ENCODE results near the gene TPI1. TPM values are rescaled to one million over a fixed set of nuclear protein-coding genes. Genes with fewer than 3 reads are reported as not detected.
"Not testable (repeated sequence)": the region's sequence is repeated elsewhere in the genome, so short reads cannot be mapped to it uniquely, and the experiment has no call there.

Gene TPI1
- total and polyA plus RNA-seq, 2 experiments from 2014 or later: 571 to 891 TPM

DNA sequence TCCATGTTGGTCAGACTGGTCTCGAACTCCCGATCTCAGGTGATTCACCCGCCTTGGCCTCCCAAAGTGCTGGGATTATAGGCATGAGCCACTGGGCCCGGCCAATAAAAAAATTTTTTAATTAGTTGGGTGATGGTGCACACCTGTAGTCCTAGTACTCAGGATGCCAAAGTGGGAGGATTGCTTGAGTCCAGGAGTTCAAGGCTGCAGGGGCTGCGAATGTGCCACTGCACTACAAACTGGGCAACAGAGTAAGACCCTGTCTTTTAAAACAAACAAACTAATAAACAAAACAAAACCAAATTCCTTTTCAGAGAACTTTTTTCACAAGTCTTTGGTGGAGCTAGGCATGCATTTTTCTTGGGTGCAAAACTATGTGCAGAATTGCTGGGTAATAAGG is 15.9 kb downstream of the TPI1 start:
- no peaks in the 10 kb centered on the region for H3K9me3 ChIP-seq (ENCODE audit: low read depth)
- H3K27ac ChIP-seq: no peak overlapping the region
- TF ChIP-seq EZH2phosphoT487 (IDR thresholded peaks at IDR 0.05; ENCODE audit: low read depth, severe bottlenecking, unreplicated experiment): no peak
- TF ChIP-seq EZH2 (IDR thresholded peaks at IDR 0.05; ENCODE audit: borderline replicate concordance): no peak
- TF ChIP-seq, protein P1, sequence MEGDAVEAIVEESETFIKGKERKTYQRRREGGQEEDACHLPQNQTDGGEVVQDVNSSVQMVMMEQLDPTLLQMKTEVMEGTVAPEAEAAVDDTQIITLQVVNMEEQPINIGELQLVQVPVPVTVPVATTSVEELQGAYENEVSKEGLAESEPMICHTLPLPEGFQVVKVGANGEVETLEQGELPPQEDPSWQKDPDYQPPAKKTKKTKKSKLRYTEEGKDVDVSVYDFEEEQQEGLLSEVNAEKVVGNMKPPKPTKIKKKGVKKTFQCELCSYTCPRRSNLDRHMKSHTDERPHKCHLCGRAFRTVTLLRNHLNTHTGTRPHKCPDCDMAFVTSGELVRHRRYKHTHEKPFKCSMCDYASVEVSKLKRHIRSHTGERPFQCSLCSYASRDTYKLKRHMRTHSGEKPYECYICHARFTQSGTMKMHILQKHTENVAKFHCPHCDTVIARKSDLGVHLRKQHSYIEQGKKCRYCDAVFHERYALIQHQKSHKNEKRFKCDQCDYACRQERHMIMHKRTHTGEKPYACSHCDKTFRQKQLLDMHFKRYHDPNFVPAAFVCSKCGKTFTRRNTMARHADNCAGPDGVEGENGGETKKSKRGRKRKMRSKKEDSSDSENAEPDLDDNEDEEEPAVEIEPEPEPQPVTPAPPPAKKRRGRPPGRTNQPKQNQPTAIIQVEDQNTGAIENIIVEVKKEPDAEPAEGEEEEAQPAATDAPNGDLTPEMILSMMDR (IDR thresholded peaks at IDR 0.05; ENCODE audit: poor library complexity): no peak
- H3K36me3 ChIP-seq (replicated peaks; ENCODE audit: insufficient read depth, low read depth): peaks cover 3% of the 10 kb centered on the region
- H2AFZ ChIP-seq: no peak overlapping the region
- no peaks in the 10 kb centered on the region for H3K9me2 ChIP-seq (replicated peaks; ENCODE audit: insufficient read depth)
- no peaks in the 10 kb centered on the region for H4K20me1 ChIP-seq (ENCODE audit: insufficient read depth, poor library complexity, severe bottlenecking)
- peaks cover 18% of the 10 kb centered on the region for H3K4me1 ChIP-seq (ENCODE audit: insufficient read depth)
- WGBS (ENCODE audit: low lambda C conversion rate, missing lambda C conversion rate): 98% methylated on average over 5 of the region's 5 CpGs
- no peaks in the 10 kb centered on the region for H3K79me2 ChIP-seq
- no peaks in the 10 kb centered on the region for H3K27me3 ChIP-seq
- no peak overlapping the region for H3K4me2 ChIP-seq
- DNase-seq (ENCODE audit: low spot score): no peak
- H3K4me3 ChIP-seq: no peak overlapping the region

DNA sequence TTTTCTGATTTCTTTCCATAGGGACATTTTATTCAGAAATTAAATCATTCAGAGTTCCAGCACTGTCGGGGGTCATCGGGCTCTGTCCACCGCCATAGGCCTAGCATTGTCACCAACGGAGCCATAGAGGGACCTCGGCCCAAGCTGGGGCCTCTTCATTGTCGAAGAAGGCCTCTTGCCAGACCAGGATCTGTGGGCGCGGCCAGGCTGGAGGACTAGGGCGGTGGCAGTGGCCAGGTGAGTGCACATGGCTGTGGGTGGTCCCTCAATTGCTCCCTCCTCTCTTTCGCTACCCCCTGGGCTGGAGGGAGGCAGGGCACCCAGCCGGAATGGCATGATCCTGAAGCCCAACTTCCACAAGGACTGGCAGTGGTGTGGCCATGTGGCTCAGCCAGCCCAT is 16.4 kb downstream of the TPI1 start:
- TF ChIP-seq, protein P1 (IDR thresholded peaks at IDR 0.05; ENCODE audit: poor library complexity): no peak
- TF ChIP-seq EZH2phosphoT487 (IDR thresholded peaks at IDR 0.05; ENCODE audit: low read depth, severe bottlenecking, unreplicated experiment) (no peak), EZH2 (IDR thresholded peaks at IDR 0.05; ENCODE audit: borderline replicate concordance) (no peak)

DNA sequence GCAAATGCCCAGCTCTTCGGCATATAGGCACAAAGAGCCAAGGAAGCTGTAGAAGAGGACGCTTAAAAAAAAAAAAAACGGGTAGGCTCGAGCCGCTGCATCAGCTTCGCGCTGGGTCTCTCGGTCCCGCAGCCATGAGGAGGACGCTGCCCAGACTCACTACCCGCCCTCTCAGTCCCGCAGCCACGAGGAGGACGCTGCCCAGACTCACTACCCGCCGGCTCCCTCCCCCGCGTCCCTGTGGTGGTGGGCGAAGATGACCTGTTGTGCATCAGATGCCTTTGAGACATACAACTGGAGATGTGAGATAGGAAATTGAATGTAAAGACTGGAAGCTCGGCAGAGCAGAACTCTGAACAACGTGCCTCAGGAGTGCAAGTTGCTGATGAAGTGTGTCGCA is 17.2 kb downstream of the TPI1 start:
- Histone ChIP-seq H3K4me3 (no peak overlapping the region), H3K36me3 (replicated peaks; ENCODE audit: insufficient read depth, low read depth) (peaks cover 3% of the 10 kb centered on the region), H4K20me1 (ENCODE audit: insufficient read depth, poor library complexity, severe bottlenecking) (no peaks in the 10 kb centered on the region), H3K9me3 (ENCODE audit: low read depth) (no peaks in the 10 kb centered on the region), H3K79me2 (no peaks in the 10 kb centered on the region), H3K9me2 (replicated peaks; ENCODE audit: insufficient read depth) (no peaks in the 10 kb centered on the region), H3K4me2 (no peak overlapping the region), H3K27ac (peak overlapping the region; percentile 93), H3K27me3 (no peaks in the 10 kb centered on the region), H2AFZ (no peak overlapping the region), H3K4me1 (ENCODE audit: insufficient read depth) (peaks cover 18% of the 10 kb centered on the region)
- DNase-seq (ENCODE audit: low spot score): no peak
- 78% methylated on average over 22 of the region's 22 CpGs for WGBS (ENCODE audit: low lambda C conversion rate, missing lambda C conversion rate)
- TF ChIP-seq, protein P1 (IDR thresholded peaks at IDR 0.05; ENCODE audit: poor library complexity): no peak
- TF ChIP-seq EZH2 (IDR thresholded peaks at IDR 0.05; ENCODE audit: borderline replicate concordance) (no peak), EZH2phosphoT487 (IDR thresholded peaks at IDR 0.05; ENCODE audit: low read depth, severe bottlenecking, unreplicated experiment) (no peak)

More for the DNA sequence above, 16.4 kb downstream of the TPI1 start:
- 94% methylated on average over 11 of the region's 11 CpGs for WGBS (ENCODE audit: low lambda C conversion rate, missing lambda C conversion rate)
- DNase-seq (ENCODE audit: low spot score): no peak
- Histone ChIP-seq H3K36me3 (replicated peaks; ENCODE audit: insufficient read depth, low read depth) (peaks cover 3% of the 10 kb centered on the region), H2AFZ (no peak overlapping the region), H3K27ac (no peak overlapping the region), H3K9me2 (replicated peaks; ENCODE audit: insufficient read depth) (no peaks in the 10 kb centered on the region), H3K4me2 (no peak overlapping the region), H3K9me3 (ENCODE audit: low read depth) (no peaks in the 10 kb centered on the region), H3K4me3 (no peak overlapping the region), H3K79me2 (no peaks in the 10 kb centered on the region), H3K27me3 (no peaks in the 10 kb centered on the region), H4K20me1 (ENCODE audit: insufficient read depth, poor library complexity, severe bottlenecking) (no peaks in the 10 kb centered on the region), H3K4me1 (ENCODE audit: insufficient read depth) (peaks cover 18% of the 10 kb centered on the region)

DNA sequence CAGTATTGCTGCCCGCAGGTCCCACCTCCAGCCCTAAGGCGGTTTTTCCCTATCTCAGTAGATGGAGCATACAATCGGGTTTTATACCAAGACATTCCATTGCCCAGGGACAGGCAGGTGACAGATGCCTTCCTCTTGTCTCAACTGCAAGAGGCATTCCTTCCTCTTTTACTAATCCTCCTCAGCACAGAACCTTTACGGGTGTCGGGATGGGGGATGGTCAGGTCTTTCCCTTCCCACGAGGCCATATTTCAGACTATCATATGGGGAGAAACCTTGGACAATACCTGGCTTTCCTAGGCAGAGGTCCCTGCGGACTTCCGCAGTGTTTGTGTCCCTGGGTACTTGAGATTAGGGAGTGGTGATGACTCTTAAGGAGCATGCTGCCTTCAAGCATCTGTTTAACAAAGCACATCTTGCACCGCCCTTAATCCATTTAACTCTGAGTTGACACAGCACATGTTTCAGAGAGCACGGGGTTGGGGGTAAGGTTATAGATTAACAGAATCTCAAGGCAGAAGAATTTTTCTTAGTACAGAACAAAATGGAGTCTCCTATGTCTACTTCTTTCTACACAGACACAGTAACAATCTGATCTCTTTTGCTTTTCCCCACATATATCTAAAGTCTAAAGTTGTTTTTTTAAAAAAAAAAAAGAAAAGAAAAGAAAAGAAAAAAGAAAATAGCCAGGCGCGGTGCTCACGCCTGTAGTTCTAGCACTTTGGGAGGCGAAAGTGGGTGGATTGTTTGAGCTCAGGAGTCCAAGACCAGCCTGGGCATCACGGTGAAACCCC is 19.1 kb downstream of the TPI1 start:
- peak overlapping the region; percentile 93 for H3K27ac ChIP-seq
- not testable (repeated sequence) for H3K9me2 ChIP-seq (replicated peaks; ENCODE audit: insufficient read depth); H3K4me3 ChIP-seq; H3K36me3 ChIP-seq (replicated peaks; ENCODE audit: insufficient read depth, low read depth); H3K9me3 ChIP-seq (ENCODE audit: low read depth); H3K79me2 ChIP-seq; H3K27me3 ChIP-seq; DNase-seq (ENCODE audit: low spot score); H4K20me1 ChIP-seq (ENCODE audit: insufficient read depth, poor library complexity, severe bottlenecking)
- WGBS (ENCODE audit: low lambda C conversion rate, missing lambda C conversion rate): 32% methylated on average over 12 of the region's 15 CpGs
- H3K4me1 ChIP-seq (ENCODE audit: insufficient read depth): peaks cover 12% of the 10 kb centered on the region
- peak overlapping the region; percentile 18 for H2AFZ ChIP-seq
- peak overlapping the region; percentile 55 for H3K4me2 ChIP-seq

All from hepatocyte (in vitro differentiated cells).